Measurements from ENCODE around the gene SOAT1. TPM values are rescaled to one million over a fixed set of nuclear protein-coding genes. Genes with fewer than 3 reads are reported as not detected.
"Not testable (repeated sequence)": the region's sequence is repeated elsewhere in the genome, so short reads cannot be mapped to it uniquely, and the experiment has no call there.

Gene SOAT1
- polyA plus RNA-seq, 1 donor = 10.7 TPM

- DNase-seq = peak; percentile 6
These were observed 59.9 kb downstream of the SOAT1 start for GRCh38 chr1:179353546-179353945.

- DNase-seq = not testable (repeated sequence)
These were observed 68.0 kb downstream of the SOAT1 start for GRCh38 chr1:179361631-179362030.

GRCh38 chr1:179365342-179366092, 71.9 kb downstream of the SOAT1 start, which contains the start of gene AXDND1:
TSS of gene AXDND1 (plus strand) at chr1:179365971. CDS start at chr1:179366510, 539 bp downstream.
- peak; percentile 90 for DNase-seq

- no peak for DNase-seq
These were observed 72.7 kb downstream of the SOAT1 start for GRCh38 chr1:179366093-179366800.

- DNase-seq = peak; percentile 63
These were observed 76.2 kb downstream of the SOAT1 start for GRCh38 chr1:179369751-179370341.

GRCh38 chr1:179372160-179372559, 78.6 kb downstream of the SOAT1 start:
- DNase-seq = no peak

GRCh38 chr1:179376223-179376622, 82.6 kb downstream of the SOAT1 start:
- DNase-seq = no peak

- no peak for DNase-seq
These were observed 86.7 kb downstream of the SOAT1 start for GRCh38 chr1:179380299-179380698.

GRCh38 chr1:179384027-179384426, 90.4 kb downstream of the SOAT1 start:
- no peak for DNase-seq

GRCh38 chr1:179385510-179385909, 91.9 kb downstream of the SOAT1 start:
- no peak for DNase-seq

GRCh38 chr1:179393721-179394120, 100.1 kb downstream of the SOAT1 start:
- DNase-seq = no peak

- not testable (repeated sequence) for DNase-seq
These were observed 105.8 kb downstream of the SOAT1 start for GRCh38 chr1:179399399-179399798.

Other genes starting within 250 kb of the SOAT1 start
- gene TOR3A, start 211.7 kb upstream of the SOAT1 start, polyA plus RNA-seq (ENCODE audit: insufficient read length) = 15.0 TPM
- 8.6 TPM for gene ABL2, start 64.1 kb upstream of the SOAT1 start, polyA plus RNA-seq (ENCODE audit: insufficient read length)
- gene AXDND1, start 72.2 kb downstream of the SOAT1 start, polyA plus RNA-seq (ENCODE audit: insufficient read length) = not detected